ENCODE results near the gene LONP1. TPM values are rescaled to one million over a fixed set of nuclear protein-coding genes. Genes with fewer than 3 reads are reported as not detected.

Gene LONP1
- total RNA-seq, 2 experiments from 2014 or later = 324 to 342 TPM

DNA sequence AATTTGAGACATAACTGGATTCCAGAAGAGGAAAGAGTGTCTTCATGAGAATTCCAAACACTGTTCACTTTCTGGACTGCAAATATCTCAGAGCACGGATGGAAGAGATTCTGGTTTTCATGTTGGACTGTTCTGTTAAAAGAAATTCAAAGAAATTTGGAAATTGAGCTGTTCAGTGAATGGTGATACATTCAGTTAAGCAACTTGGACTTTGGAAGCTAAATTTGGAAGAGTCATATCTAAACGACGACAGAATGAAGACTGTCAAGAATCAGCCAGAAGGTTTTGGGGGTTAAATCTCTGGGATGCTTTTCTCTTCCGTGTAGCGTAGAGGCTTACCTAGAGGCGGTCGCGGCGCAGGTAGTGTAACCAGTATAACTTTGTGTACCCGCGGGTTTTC, 71.5 kb downstream of the LONP1 start:
- no peaks in the 10 kb centered on the region for H3K27me3 Mint-ChIP-seq
- TF ChIP-seq, protein P1, sequence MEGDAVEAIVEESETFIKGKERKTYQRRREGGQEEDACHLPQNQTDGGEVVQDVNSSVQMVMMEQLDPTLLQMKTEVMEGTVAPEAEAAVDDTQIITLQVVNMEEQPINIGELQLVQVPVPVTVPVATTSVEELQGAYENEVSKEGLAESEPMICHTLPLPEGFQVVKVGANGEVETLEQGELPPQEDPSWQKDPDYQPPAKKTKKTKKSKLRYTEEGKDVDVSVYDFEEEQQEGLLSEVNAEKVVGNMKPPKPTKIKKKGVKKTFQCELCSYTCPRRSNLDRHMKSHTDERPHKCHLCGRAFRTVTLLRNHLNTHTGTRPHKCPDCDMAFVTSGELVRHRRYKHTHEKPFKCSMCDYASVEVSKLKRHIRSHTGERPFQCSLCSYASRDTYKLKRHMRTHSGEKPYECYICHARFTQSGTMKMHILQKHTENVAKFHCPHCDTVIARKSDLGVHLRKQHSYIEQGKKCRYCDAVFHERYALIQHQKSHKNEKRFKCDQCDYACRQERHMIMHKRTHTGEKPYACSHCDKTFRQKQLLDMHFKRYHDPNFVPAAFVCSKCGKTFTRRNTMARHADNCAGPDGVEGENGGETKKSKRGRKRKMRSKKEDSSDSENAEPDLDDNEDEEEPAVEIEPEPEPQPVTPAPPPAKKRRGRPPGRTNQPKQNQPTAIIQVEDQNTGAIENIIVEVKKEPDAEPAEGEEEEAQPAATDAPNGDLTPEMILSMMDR (IDR thresholded peaks at IDR 0.05) = no peak
- no peak for ATAC-seq
- no peak for DNase-seq
- ChIA-PET CTCF (no interaction called here), POLR2A (interaction anchor here (0.7 kb wide), 1 partner anchor 17 kb away, joined by 3 read pairs; no protein-coding TSS in a partner anchor)
- peaks cover 12% of the 10 kb centered on the region for H3K4me1 Mint-ChIP-seq (ENCODE audit: low read depth)
- no peaks in the 10 kb centered on the region for H3K9me3 Mint-ChIP-seq
- peaks cover 62% of the 10 kb centered on the region for H3K36me3 Mint-ChIP-seq (ENCODE audit: low read depth)
- no peak overlapping the region for H3K27ac Mint-ChIP-seq
- no peak overlapping the region for H3K4me3 Mint-ChIP-seq
- intact Hi-C loops (cut with micrococcal nuclease) = no loop called here

GRCh38 chr19:5646703-5647102, 73.2 kb downstream of the LONP1 start:
- peaks cover 18% of the 10 kb centered on the region for H3K4me1 Mint-ChIP-seq (ENCODE audit: low read depth)
- no peaks in the 10 kb centered on the region for H3K27me3 Mint-ChIP-seq
- H3K36me3 Mint-ChIP-seq (ENCODE audit: low read depth) = peaks cover 63% of the 10 kb centered on the region
- ATAC-seq (no peak), DNase-seq (no peak)
- POLR2A ChIA-PET = interaction anchor here (1.2 to 1.6 kb wide), 2 partner anchors 9 to 45 kb away, joined by 3 read pairs; no protein-coding TSS in a partner anchor
- CTCF ChIA-PET = no interaction called here
- H3K27ac Mint-ChIP-seq = peak overlapping the region; percentile 12
- H3K9me3 Mint-ChIP-seq = no peaks in the 10 kb centered on the region
- no peak overlapping the region for H3K4me3 Mint-ChIP-seq
- intact Hi-C loops (cut with micrococcal nuclease) = no loop called here
- TF ChIP-seq, protein P1 (IDR thresholded peaks at IDR 0.05) = no peak

DNA sequence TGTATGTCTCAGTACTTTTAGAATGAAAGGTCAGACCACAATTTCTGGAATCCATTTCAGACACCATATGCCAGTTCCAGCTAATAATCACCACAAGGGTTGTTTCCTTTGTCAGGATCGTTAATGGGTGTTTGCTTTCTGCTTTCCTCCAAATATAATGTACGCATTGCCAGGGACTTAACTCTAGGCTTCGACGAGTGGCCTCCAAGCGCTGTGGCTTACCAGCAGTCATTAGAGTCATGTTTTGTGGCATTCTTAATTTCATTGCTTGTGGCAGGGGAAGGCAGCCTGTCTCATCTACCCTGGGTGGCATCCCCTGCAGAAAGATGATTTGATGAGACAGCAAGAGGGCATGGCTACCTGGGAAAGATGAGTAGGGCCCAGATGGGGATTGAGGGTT, 74.5 kb downstream of the LONP1 start:
- TF ChIP-seq, protein P1 (IDR thresholded peaks at IDR 0.05) = no peak
- Mint-ChIP-seq H3K4me1 (ENCODE audit: low read depth) (peaks cover 23% of the 10 kb centered on the region), H3K27me3 (no peaks in the 10 kb centered on the region), H3K36me3 (ENCODE audit: low read depth) (peaks cover 58% of the 10 kb centered on the region), H3K9me3 (no peaks in the 10 kb centered on the region), H3K27ac (peak overlapping the region; percentile 23), H3K4me3 (no peak overlapping the region)
- ChIA-PET POLR2A (interaction anchor here (0.8 to 1.6 kb wide), 2 partner anchors 10 to 19 kb away, joined by 3 read pairs; no protein-coding TSS in a partner anchor), CTCF (interaction anchor here (0.7 to 1.0 kb wide), 2 partner anchors 12 to 44 kb away, joined by 3 read pairs; no protein-coding TSS in a partner anchor)
- ATAC-seq (no peak), DNase-seq (no peak)
- intact Hi-C loops (cut with micrococcal nuclease) = no loop called here

DNA sequence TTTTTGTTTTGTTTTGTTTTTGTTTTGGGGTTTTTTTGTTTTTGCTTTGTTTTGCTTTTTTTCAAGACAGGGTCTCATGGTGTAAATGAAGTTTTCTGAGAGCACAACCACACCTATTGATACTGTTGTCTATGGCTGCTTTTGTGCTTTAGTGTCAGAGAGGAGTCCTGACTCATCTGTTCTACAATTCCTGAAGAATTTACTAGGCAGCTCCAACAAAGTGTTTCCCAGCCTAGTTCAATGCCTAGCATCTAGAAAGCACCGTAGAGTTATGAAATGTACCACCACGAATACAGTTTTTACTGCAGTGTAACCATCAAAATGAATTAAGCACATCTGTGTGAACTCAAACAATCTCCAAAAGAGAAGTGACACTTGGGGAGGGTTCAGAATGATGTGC, 75.9 kb downstream of the LONP1 start:
- ATAC-seq (no peak), DNase-seq (no peak)
- H3K4me1 Mint-ChIP-seq (ENCODE audit: low read depth) = peaks cover 25% of the 10 kb centered on the region
- TF ChIP-seq, protein P1 (IDR thresholded peaks at IDR 0.05) = no peak
- H3K36me3 Mint-ChIP-seq (ENCODE audit: low read depth) = peaks cover 53% of the 10 kb centered on the region
- POLR2A ChIA-PET = interaction anchor here (1.2 kb wide), 1 partner anchor 11 kb away, joined by 3 read pairs; no protein-coding TSS in a partner anchor
- intact Hi-C loops (cut with micrococcal nuclease) = no loop called here
- H3K9me3 Mint-ChIP-seq = no peaks in the 10 kb centered on the region
- no peaks in the 10 kb centered on the region for H3K27me3 Mint-ChIP-seq
- CTCF ChIA-PET = no interaction called here
- no peak overlapping the region for H3K4me3 Mint-ChIP-seq
- peak overlapping the region; percentile 70 for H3K27ac Mint-ChIP-seq

- Mint-ChIP-seq H3K9me3 (no peaks in the 10 kb centered on the region), H3K27ac (no peak overlapping the region), H3K27me3 (no peaks in the 10 kb centered on the region), H3K4me3 (no peak overlapping the region), H3K4me1 (ENCODE audit: low read depth) (peaks cover 28% of the 10 kb centered on the region), H3K36me3 (ENCODE audit: low read depth) (peaks cover 49% of the 10 kb centered on the region)
- ATAC-seq = no peak
- no peak for DNase-seq
- TF ChIP-seq, protein P1 (IDR thresholded peaks at IDR 0.05) = no peak
- ChIA-PET CTCF (interaction anchor here (1.0 kb wide), 1 partner anchor 23 kb away, joined by 3 read pairs; no protein-coding TSS in a partner anchor), POLR2A (interaction anchor here (0.6 to 1.4 kb wide), 3 partner anchors 16 to 455 kb away, joined by 3 read pairs; no protein-coding TSS in a partner anchor)
- intact Hi-C loops (cut with micrococcal nuclease) = no loop called here
Observed at GRCh38 chr19:5643060-5643459, 76.9 kb downstream of the LONP1 start.

All from activated CD8-positive, alpha-beta T cell treated with anti-CD3 and anti-CD28 coated beads for 36 hours (primary cell).